Activated T-cell treated with anti-CD3 and anti-CD28 coated beads for 1 hour (primary cell): Measurements from ENCODE around the gene RAB32.
"Not testable (repeated sequence)": the region's sequence is repeated elsewhere in the genome, so short reads cannot be mapped to it uniquely, and the experiment has no call there.

Experiments
- DNase-seq: peaks from one replicate; pipeline ENCODE4 v3.0.0-alpha.2; 2020; ENCODE audit warnings: low read depth

RAB32 gene

GRCh38 chr6:146543211-146543939, at the start of gene RAB32:
RAB32 (plus strand) TSS chr6:146543833; CDS start chr6:146543872, 39 bp downstream.
- DNase-seq = no peak

DNA sequence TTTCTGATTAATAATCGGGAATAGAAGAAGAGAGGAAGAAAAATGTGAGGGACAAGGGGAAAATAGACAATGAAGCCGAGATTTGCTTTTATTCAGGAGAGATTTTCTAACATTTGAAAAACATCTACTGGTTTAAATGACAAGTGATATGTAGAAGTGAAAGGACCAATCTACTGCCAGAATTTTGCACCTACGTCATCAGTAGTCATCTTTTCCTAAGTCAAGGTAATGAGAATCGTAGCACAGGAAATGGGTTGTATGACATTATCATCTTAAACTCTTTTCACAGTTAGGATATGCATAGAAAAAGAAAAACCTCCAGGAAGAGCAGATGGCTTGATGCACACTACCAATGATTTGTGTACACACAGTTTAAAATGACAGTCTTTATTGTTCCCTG, 45.3 kb upstream of the RAB32 start:
- DNase-seq = no peak

DNA sequence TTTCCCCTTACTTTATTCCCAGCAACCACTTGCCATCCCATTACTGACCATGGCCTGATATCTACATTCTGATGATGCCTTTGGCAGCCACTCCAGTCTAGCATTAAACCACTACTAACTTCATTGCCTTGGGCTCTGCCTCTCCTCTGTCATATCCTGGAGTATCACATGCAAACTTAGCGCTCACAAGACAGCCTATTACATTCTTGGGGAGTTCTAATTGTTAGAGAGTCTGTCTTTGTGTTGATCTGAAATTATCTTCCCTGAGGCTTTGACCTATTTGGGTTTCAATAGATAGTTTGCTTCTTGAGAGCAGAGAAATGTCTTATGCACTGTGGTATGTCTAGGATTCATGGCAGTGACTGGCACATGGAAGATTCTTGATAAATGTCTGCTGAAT, 40.5 kb upstream of the RAB32 start:
- no peak for DNase-seq

GRCh38 chr6:146515212-146515611, 28.4 kb upstream of the RAB32 start:
- no peak for DNase-seq

DNA sequence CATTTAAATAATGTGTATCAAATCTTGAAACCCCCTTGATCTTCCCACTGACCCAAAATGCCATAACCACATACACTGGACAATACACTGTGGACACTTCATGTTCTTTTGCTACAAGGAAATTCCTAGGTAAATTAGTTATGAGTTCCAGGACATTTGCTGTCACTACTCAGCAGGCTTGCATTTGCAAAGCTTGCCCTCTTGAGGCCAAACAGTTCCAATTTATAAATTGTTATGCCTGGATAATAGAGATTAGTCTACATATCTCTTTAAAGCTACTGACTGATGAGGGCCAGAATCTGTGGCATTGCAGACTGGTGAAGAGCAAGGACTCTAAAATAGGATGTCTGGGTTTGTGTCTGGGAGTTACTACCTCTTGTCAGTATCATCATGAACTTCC, 17.4 kb upstream of the RAB32 start:
- no peak for DNase-seq

DNA sequence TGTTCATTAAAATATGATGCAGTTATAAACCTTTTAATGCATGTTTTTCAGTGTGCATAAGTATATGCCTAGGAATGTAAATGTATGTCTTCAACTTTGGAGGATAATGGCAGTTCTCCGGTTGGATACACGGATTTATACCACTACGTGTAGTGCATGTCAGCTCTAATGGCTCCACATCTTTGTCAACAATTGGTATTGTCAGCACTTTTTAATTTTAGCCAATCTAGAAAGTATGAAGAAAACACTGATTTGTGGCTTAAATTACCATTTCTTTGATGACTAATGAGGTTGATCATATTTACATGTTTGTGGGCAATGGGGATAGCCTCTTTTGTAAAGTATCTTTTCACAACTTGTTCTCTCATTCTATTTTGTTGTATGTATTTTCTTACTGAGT, 10.9 kb upstream of the RAB32 start:
- no peak for DNase-seq

GRCh38 chr6:146542881-146543210, 787 bp upstream of the RAB32 start:
- no peak for DNase-seq

DNA sequence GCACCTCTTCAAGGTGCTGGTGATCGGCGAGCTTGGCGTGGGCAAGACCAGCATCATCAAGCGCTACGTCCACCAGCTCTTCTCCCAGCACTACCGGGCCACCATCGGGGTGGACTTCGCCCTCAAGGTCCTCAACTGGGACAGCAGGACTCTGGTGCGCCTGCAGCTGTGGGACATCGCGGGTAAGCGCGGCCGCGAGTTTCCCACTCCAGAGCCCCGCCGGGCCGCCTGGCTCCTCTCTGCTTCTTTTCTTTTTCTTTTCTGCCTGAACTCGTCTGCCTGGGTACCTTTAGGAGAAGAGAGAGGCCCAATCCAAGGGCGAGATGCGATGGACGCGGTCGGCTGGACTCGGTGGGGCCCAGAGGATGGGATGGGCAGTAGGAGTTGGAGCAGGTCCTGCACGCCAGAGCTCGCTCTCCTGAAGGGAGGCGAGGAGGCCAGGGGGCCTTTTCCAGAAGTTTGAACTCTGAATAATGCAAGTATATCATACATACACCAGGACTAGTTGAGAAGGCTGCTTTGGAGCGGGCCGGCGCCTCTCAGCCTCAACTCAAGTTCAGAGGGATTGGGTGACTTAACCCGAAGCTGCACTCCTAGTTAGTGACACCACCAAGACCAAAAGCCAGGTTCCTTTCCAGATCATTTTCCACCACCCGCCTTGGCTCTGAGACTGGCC, 445 bp downstream of the RAB32 start:
- DNase-seq = no peak

- no peak for DNase-seq
Observed at GRCh38 chr6:146544616-146545182, 1.1 kb downstream of the RAB32 start.

- DNase-seq = no peak
Observed at GRCh38 chr6:146545581-146545980, 1.9 kb downstream of the RAB32 start.

GRCh38 chr6:146546443-146547043, 2.9 kb downstream of the RAB32 start:
- no peak for DNase-seq

GRCh38 chr6:146547889-146548288, 4.3 kb downstream of the RAB32 start:
- DNase-seq = no peak

GRCh38 chr6:146548898-146549374, 5.3 kb downstream of the RAB32 start:
- no peak for DNase-seq

DNA sequence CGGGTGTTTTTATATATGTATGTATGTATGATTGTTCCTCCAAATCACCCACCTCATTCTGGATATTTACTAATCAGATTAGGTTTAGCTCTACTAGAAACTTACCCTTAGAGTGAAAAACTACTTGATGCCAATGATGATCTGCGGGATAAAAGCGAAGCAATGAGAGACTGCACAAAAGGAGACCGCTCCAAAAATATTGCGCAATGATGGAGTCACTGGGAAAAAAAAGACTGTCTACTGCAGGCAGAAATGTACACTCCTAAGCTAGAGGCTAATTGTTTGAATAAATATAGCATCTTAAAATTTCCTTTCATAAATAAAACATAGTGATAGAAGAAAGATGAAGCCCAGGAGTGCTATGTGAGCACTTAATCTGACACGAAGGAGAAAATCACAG, 7.3 kb downstream of the RAB32 start:
- DNase-seq = no peak

- no peak for DNase-seq
Observed at GRCh38 chr6:146551545-146551944, 7.9 kb downstream of the RAB32 start.

GRCh38 chr6:146553377-146554135, 9.9 kb downstream of the RAB32 start:
- no peak for DNase-seq

DNA sequence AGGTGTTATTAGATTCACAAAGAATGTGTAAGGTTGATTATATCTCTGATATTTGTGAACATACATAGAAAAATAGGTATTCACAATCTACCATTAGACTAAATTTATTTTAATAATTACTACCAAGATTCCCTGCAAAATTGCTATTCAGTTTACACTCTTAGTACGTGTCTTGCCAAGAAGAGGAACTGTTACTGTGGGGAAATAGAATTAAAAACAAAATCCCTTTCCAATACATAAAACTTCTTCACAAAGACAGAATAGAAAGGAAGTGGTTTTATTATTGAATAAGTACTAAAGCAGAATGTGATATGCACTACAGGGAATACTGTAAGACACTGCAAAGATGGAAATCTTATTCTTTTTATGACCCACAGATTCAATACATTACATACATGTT, 17.0 kb downstream of the RAB32 start:
- DNase-seq = no peak

GRCh38 chr6:146566661-146567060, 23.0 kb downstream of the RAB32 start:
- DNase-seq = not testable (repeated sequence)

DNA sequence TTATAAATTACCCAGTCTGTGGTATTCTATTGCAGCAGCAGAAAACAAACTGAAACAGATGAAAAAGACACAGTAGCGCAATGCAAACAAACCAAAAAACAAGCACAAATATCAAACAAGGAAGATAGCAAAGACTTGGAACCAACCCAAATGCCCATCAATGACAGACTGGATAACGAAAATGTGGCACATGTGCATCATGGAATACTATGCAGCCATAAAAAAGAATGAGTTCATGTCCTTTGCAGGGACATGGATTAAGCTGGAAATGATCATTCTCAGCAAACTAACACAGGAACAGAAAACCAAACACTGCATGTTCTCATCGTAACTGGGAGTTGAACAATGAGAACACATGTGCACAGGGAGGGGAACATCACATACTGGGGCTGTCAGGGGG, 25.0 kb downstream of the RAB32 start:
- DNase-seq = not testable (repeated sequence)

DNA sequence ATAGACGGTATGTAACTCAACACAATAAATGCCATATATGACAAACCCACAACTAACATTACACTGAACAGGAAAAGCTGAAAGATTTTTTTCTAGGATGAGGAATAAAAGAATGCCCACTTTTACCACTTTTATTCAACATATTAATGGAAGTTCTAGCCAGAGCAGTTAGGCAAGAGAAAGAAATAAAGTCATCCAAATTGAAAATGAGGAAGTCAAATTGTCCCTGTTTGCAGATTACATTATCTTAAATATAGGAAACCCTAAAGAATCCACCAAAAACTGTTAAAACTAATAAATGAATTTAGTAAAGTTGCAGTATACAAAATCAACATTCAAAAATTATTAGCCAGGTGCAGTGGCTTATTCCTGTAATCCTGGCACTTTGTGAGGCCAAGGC, 30.6 kb downstream of the RAB32 start:
- no peak for DNase-seq

- DNase-seq = no peak
Observed at GRCh38 chr6:146578054-146578453, 34.4 kb downstream of the RAB32 start.

DNA sequence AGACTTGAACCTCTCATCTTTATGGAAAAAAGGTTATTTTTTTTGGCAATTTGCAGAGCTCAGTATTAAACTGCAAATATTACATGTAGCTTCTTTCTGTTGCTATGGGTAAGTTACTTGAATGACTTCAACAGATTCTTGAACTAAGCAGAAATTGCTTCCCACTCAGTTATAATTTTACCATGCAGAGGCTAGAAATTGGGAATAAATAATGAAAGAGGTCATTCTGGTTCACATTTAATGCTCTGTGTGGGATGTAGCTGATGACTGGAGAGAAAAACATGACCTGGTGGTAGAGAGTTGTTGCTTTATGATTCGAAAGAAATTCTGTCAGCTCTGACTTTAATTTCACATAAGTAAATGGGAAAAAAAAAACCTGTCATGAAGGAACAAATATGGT, 38.3 kb downstream of the RAB32 start:
- no peak for DNase-seq
